Mucosa of gallbladder (tissue), 1 donor: Measurements from ENCODE around the gene CT55. TPM values are rescaled to one million over a fixed set of nuclear protein-coding genes. Genes with fewer than 3 reads are reported as not detected.
"Not testable (repeated sequence)": the region's sequence is repeated elsewhere in the genome, so short reads cannot be mapped to it uniquely, and the experiment has no call there.

Experiments used
- DNase-seq: peaks from one replicate; pipeline ENCODE4 v3.0.0-alpha.2; 2020; ENCODE audit warnings: low spot score
- total RNA-seq: library from RNA; stranded (reverse); gene quantifications from one replicate; pipeline ENCODE4 v1.2.1, GENCODE V29; 2021
- donor health status: DM: no; HTN: no; CAD: no.

Gene CT55, protein sequence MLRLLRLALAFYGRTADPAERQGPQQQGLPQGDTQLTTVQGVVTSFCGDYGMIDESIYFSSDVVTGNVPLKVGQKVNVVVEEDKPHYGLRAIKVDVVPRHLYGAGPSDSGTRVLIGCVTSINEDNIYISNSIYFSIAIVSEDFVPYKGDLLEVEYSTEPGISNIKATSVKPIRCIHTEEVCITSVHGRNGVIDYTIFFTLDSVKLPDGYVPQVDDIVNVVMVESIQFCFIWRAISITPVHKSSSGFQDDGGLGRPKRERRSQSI
- total RNA-seq, result not detected

DNA sequence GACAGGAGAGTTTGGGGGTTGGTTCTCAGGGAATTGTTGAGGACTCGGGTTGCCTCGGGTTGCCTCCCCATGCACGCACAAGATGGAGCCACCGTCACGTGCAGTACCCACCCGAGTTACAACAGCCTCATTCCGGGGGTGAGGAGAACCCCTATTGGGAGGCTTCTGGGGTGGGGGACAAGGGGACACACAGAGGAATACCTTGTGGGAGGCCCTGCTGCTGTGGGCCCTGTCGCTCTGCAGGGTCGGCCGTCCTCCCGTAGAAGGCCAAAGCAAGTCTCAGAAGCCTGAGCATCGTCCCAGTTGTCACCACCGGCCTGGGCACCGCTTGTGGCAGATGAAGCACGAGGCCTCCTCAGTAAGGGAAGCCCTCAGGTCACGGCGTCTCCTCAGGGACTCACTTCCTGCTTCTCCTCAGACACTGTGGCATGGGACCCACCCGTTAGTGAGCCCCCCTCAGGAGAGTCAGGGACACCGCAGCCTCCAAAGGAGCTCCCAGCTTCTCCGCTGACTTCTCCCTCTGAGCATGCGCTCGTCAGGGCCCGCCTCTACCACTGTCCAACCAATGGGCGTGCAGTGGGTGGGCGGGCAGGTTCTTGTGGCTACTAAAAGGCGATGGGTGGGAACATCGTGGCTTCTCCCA is at the start of gene CT55:
Gene CT55, minus strand, starts transcription at position 522 of the 643 bp plus-strand sequence. Its CDS starts 227 bp downstream, at position 295.
- no peak for DNase-seq

DNA sequence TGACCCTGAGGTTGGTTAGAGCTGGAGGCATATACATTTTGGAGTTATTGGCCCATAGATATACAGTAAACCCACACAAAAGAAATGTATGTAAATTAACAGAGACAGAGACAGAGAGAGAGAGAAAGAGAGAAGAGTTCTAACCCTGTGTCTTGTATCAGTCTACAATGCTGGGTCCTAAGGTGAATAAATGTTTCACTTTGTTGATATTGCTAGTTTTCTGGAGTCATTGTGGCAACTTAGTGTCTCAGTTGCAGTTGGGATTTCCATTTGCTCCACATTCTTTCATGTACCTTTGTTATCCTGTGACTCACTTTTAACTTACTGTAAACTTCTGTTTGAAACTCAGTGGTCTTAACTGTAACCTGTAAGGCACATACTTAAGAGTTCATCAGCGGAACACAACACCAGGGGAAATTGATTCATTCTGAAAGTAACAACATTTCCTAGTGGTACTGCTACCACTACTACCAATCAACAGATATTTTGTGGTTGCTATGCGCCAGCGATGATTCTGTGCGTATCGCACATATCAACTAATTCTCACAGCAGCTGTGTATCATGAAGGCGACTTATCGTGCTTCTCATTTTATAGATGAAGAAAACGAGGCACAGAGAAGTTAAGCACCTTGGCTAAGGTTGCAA is 42.1 kb upstream of the CT55 start:
- no peak for DNase-seq

DNA sequence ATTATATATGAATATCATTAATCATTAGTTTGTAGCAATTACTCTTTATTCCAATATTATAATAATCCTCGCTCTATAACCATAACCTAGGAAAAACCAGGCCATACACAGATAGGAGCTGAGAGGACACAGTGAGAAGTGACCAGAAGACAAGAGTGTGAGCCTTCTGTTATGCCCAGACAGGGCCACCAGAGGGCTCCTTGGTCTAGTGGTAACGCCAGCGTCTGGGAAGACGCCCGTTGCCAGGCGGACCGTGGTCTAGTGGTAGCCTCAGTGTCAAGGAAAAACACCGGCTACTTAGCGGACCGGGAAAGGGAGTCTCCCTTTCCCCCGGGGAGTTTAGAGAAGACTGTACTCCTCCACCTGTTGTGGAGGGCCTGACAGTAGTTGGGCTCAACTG is 35.2 kb upstream of the CT55 start:
- peak; percentile 17 for DNase-seq

DNA sequence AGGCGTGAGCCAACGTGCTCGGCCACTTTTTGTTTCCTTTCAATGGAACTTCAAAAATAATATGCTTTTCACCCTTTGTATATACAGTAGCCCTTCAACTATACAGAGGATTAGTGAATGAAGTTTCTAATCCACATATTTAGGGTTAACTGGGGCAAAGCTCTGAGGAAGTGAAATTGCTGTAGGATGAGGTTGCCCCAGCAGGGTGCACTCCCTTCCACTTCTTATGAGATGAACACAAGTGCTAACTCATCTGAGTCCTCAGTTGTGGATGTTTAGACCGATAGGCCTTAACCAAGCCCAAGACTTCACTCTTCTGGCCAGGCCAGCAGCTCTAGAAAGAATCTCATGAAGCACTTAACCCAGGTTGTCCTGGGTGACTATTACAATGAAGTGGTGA is 29.1 kb upstream of the CT55 start:
- DNase-seq, result no peak

DNA sequence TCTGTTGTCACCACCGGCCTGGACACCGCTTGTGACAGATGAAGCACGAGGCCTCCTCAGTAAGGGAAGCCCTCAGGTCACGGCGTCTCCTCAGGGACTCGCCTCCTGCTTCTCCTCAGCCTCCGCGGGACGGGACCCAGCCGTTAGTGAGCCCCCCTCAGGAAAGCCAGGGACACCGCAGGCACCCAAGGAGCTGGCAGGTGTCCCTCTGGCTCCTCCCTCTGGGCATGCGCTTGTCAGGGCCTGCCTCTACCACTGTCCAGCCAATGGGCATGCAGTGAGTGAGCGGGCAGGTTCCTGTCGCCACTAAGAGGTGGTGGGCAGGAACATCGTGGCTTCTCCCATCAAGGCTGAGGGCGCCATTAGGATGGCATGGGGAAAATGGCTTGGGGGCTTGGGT is 23.5 kb upstream of the CT55 start:
- no peak for DNase-seq

DNA sequence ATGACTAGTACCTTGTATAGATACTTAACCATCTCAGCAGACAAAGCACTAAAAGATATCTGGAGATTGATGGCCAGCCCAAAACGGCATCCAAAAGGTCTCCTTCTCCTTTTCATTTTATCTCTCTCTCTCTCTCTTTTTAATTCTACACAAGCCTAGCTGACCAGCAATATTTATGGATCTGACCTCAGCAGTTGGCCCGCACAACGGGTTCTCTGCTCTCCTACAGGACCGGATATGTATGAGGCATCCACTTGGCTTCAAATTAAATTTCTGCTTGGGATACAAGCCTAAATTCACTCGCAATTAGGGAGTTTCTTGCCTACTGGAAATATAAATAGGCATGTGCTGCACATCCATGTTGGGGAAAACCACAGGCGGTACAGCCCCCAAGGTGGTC is 22.5 kb upstream of the CT55 start:
- no peak for DNase-seq

DNA sequence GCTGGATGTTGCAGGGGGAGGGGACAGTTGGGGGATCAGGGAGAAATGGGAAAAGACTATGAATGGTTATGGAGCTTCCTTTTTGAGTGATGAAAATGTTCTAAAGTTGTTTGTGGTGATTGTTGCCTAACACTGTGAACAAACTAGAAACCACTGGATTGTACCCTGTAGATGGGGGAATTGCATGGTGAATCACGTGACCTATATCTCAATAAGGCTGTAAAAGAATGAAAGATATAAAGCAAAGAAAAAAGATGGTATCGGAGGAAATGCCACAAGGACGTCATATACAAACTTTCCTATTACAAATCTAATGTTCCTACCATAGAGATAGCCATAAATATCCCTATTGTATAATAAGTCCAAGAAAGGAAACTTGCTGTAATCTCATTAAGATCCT is 20.6 kb upstream of the CT55 start:
- no peak for DNase-seq

DNA sequence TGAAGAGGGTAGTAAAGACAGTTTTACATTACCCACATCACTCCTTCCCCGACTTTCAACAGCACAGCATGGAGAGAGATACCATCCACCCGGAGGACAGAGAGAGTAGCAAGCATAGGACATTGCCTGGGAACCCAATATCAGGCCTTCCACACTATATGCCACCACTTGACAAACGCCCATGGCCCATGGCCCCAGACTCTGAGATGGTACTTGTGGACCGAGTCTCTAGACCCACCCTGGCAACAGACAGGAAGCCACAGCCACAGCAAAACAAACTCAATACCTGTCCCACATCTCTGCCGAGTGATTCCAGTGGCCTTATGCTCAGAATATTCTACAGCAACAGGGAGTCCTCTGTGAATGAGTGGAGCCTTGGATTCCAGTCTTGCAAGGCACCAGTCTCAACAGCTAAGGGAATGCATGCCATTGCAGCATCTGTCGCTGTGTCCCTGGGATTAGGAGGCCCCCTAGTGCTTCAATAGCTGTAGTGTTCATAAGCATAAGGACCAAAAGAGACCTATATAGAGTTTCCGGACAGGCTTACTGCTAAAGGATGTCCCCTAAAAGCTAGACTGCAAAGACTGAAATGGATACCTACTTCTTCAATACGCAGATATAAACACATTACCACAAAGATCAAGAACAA is 14.7 kb upstream of the CT55 start:
- DNase-seq, result no peak

DNA sequence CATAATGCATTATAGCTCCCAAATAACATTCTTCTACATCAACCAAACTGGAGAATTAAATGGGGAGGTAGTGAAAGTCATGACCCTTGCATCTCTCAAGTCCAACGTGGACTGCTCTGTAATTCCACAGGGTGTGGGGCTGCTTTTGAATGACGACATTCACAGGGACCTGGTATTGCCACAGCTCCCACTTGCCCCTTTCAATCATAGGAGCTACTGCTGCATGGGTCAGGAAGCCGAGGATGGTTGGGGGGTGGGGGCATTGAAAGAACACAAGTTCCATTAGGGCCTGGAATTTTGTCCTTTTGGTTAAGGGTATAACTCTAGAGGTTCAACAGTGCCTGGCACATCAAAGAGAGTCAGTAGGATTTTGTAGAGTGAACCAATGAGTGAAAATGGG is 7.4 kb upstream of the CT55 start:
- DNase-seq, result no peak

DNA sequence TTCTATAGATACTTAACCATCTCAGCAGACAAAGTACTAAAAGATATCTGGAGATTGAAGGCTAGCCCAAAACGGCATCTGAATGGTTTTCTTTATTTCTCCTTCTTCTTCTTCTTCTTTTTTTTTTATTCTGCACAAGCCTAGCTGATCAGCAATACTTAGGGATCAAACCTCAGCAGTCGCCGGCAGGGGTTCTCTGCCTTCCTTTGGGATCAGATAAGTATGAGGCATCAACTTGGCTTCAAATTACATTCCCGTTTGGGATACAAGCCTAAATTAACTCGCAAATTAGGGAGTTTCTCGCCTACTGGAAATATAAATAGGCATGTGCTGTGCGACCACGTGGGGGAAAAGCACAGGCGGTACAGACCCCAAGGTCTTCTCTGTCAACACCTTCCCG is 730 bp downstream of the CT55 start:
- DNase-seq, result no peak

DNA sequence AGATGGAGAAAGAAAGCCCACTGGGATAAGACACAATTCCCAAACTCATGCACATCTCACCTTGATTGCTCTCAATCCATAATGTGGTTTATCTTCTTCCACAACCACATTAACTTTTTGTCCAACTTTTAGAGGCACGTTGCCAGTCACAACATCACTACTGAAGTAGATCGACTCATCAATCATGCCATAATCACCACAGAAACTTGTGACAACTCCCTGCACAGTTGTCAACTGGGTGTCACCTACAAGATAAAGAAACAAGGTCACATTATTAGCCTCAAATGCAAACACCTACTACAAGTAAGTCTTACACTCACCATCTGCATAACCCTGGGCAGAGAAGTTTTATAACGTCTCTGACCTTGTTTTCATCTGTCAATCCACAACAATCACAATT is 1.7 kb downstream of the CT55 start:
- not testable (repeated sequence) for DNase-seq

DNA sequence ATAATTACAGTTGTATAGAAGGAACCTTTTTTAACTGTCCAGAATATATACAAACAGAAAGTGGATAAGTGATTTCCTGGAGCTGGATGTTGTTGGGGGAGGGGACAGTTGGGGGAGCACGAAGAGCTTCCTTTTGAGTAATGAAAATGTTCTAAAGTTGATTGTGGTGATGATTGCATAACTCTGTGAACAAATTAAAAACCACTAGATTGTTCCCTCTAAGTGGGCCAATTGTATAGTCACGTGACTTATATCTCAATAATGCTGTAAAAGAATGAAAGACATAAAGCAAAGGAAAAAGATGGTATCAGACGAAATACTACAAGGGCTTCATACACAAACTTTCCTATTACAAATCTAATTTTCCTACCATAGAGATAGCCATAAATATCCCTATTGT is 2.7 kb downstream of the CT55 start:
- DNase-seq, result no peak

DNA sequence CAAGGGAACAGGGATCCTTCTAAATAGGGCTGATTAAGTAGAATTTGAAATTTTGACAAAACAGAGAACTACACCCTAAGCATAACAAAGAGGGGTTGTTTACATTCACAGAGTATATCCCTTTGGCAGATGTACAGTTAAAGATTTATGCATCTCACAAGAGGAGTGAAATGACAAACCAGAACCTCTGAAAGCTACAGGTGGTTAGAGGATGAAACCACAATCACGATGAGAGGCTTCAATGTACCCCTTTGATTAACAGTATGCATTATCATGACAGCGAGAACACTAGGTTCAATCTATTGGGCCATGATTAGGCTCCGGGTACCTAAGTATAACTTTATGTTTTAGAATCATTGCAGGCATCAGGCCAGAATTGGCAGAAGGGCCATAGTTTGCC is 16.5 kb downstream of the CT55 start:
- DNase-seq, result not testable (repeated sequence)

DNA sequence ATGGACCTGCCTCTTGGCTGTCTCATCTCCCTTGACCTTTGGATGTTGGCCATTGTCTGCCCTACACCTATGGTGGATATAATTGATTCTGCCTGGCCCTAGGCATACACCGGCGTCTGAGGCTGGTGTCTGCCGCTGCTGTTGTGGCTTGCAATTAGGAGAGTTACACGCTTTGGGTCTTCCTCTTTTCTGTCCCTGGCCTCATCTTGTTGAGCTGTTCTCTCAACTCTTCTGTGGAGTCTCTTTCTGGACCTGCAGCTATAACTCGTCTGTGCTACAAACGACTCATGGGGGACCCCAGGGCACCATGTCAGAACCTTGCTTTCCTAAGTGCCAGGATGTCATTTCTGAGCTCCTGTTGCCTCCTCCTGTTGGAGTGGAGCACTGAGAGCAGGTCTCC is 45.1 kb downstream of the CT55 start:
- not testable (repeated sequence) for DNase-seq

DNA sequence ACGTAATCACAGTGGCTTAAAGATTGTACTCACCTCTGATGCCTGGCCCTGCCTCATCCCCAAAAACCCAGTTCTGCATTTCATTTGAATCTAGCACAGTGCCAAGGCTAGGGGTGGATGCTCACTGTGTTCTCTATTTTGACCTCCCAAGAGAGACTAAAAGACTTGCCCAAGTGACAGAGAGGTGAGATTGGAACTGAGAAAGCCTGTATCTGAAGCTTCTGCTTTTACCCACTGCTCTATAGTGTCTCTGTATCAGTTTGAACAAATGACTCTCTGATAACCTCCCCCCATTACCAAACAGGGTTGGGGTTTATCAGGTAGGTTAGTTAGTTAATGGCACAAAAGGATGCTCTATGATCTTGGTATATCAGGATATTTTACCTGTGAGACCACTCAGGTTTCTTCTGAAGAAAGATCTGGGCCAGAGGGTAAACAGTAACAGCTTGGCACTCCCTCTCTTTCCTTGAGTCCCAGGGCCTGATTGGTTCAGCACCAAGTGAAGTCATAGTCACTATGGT is 51.1 kb downstream of the CT55 start, which contains the start of gene ETDB:
Gene ETDB, minus strand, starts transcription at position 471 of the 521 bp plus-strand sequence. CDS start 1,265 bp downstream, outside the sequence.
- not testable (repeated sequence) for DNase-seq

DNA sequence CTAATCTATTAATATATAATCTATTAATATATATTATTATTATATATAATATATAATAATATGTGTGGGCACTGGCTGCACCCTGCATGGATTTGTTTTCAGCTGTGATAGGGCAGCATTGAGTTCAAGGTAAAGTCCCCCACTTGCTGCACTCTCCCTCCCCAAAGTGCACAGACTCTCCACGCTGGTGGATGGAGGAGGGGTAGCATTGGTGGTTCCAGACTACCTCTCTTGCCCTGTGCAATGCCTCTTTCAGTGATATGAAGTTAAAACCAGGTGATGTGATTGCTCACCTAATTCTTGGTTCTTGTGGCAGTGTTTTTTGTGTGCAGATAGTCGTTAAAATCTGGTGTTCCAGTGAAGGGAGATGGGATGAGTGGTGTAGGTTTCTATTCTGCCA is 55.1 kb downstream of the CT55 start:
- DNase-seq, result not testable (repeated sequence)

DNA sequence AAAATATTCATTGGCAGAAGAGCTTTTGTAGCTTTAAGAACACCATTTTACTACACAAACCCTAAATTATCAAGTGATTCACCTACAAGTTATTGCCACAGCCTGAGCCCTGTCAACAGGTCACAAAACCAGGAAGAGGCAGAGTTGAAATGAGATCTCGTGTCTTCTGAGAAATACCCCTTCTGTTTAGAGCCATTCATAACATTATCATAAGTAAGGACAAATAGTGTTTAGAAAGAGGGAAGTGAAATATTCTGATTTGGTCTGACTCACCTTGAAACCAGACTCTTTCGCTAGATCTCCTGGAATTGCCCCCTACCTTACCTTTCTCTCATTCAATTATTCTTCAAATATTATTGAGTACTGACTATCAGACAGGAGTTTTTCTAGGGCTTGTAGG is 56.8 kb downstream of the CT55 start:
- DNase-seq, result no peak

DNA sequence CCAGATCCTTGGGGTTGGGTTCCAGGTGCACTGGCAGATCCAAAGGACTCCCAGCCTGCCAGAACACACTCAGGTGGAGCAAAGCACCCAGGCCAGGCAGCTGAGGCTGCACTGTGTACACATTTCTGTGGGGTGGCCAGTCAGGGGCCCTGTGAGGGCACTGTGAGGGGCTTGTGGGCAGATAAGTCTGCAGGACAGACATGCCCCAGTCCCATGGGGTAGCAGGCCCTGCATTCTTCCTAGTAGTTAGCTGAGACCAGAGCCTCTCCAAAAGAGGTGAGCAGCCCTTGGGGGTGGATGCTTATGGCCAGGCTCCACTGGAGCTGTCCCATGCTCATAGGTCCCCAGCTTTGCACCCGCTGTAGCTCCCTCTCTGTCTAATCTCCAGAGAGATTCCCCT is 58.5 kb downstream of the CT55 start:
- no peak for DNase-seq

DNA sequence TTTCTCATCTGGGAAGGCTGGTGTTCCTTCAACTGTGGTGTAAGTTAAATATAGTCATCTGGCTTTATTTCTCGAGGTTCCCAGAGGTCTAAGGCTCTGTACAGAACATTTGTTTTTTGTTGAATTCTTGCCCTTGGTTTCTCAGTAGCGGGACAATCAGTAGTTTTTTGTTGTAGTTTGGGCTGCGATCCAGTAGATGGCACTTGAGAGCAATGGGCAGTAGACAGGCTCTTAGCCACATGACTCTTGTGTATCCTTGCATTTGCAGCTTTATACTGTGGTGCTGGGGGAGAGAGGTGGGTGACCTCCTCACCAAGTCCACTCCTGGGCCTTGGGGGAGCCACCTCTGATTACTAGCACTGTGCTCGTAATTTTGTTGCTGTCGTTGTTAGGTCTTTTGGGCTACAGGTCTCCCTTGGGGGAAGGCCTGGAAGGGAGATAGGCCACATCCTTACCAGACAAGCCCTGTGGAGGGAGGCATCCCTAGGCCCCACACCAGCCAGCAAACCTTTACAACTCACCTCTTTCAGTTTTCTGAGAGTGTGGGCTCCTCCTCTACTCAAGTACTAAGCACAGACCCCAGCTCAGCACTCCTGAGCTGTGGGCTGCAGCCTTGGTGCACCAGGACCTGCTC is 59.0 kb downstream of the CT55 start:
- DNase-seq, result no peak

DNA sequence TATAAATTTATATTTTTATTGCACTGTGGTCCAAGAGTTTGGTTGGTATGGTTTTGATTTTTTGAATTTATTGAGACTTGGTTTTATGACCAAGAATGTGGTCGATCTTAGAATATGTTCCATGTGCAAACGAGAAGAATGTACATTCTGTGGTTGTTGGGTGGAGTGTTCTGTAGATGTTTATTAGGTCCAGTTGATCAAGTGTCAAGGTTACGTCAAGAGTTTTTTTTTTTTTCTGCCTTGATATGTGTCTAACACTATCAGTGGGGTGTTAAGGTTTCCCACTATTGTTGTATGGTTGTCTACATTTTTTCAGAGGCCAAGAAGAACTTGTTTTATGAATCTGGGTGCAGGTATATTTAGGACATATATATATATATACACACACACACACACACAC is 61.6 kb downstream of the CT55 start:
- DNase-seq, result no peak
